Stimulated activated CD4-positive, alpha-beta T cell treated with anti-CD3 and anti-CD28 coated beads, TNF-alpha, amount 100 ng/mL, for 1 hour (primary cell): ENCODE data around the gene SMYD2.
A peak's percentile ranks its signal among the peaks of the same experiment; 100 is the strongest.

Experiments
- DNase-seq, 3 donors: peaks; one replicate each; pipeline ENCODE4 v3.0.0-alpha.2; 2020; ENCODE audit warnings: low read depth in 3 of 3, low spot score in 1 of 3

SMYD2 gene

GRCh38 chr1:214327514-214327913 is 46.6 kb downstream of the SMYD2 start:
- no peak for DNase-seq

GRCh38 chr1:214328770-214329469 is 48.0 kb downstream of the SMYD2 start:
- peak; percentile 58 to 64 (median 58) for DNase-seq

GRCh38 chr1:214329470-214330220 is 48.7 kb downstream of the SMYD2 start:
- no peak for DNase-seq

- no peak for DNase-seq
These were observed 49.3 kb downstream of the SMYD2 start for GRCh38 chr1:214330222-214330621.

- no peak for DNase-seq
These were observed 49.8 kb downstream of the SMYD2 start for GRCh38 chr1:214330715-214331114.

GRCh38 chr1:214331180-214331579 is 50.2 kb downstream of the SMYD2 start:
- no peak for DNase-seq

GRCh38 chr1:214331827-214332423 is 51.0 kb downstream of the SMYD2 start:
- peak in 1 of 3 donors; percentile 21 for DNase-seq

- no peak for DNase-seq
These were observed 52.2 kb downstream of the SMYD2 start for GRCh38 chr1:214332946-214333798.

- no peak for DNase-seq
These were observed 54.6 kb downstream of the SMYD2 start for GRCh38 chr1:214335567-214335966.

GRCh38 chr1:214337015-214337414 is 56.1 kb downstream of the SMYD2 start:
- DNase-seq: no peak

- DNase-seq: no peak
These were observed 56.6 kb downstream of the SMYD2 start for GRCh38 chr1:214337511-214337910.

- DNase-seq: no peak
These were observed 57.3 kb downstream of the SMYD2 start for GRCh38 chr1:214338212-214338611.

- DNase-seq: no peak
These were observed 60.5 kb downstream of the SMYD2 start for GRCh38 chr1:214341459-214341858.

GRCh38 chr1:214341932-214342331 is 61.0 kb downstream of the SMYD2 start:
- DNase-seq: no peak

- DNase-seq: no peak
These were observed 61.6 kb downstream of the SMYD2 start for GRCh38 chr1:214342525-214342924.

- DNase-seq: no peak
These were observed 63.9 kb downstream of the SMYD2 start for GRCh38 chr1:214344897-214345296.

GRCh38 chr1:214349008-214349407 is 68.0 kb downstream of the SMYD2 start:
- no peak for DNase-seq

- no peak for DNase-seq
These were observed 68.8 kb downstream of the SMYD2 start for GRCh38 chr1:214349781-214350180.

GRCh38 chr1:214351551-214352277 is 70.8 kb downstream of the SMYD2 start:
- no peak for DNase-seq

- DNase-seq: no peak
These were observed 71.9 kb downstream of the SMYD2 start for GRCh38 chr1:214352838-214353237.
